ENCODE data around the gene GCNT3.

GCNT3 gene

GRCh38 chr15:59571606-59572005 is 40.0 kb upstream of the GCNT3 start:
- H3K4me3 ChIP-seq (ENCODE audit: control insufficient read depth, low read depth, low read length) = no peak overlapping the region
- DNase-seq (ENCODE audit: low read depth) = no peak
- TF ChIP-seq CTCF (conservative IDR thresholded peaks at IDR 0.05; ENCODE audit: control insufficient read depth, insufficient read depth, low read depth, low read length) = no peak

- no peak overlapping the region for H3K4me3 ChIP-seq (ENCODE audit: control insufficient read depth, low read depth, low read length)
- no peak for DNase-seq (ENCODE audit: low read depth)
- TF ChIP-seq CTCF (conservative IDR thresholded peaks at IDR 0.05; ENCODE audit: control insufficient read depth, insufficient read depth, low read depth, low read length) = no peak
Observed at GRCh38 chr15:59583088-59583487, 28.5 kb upstream of the GCNT3 start.

DNA sequence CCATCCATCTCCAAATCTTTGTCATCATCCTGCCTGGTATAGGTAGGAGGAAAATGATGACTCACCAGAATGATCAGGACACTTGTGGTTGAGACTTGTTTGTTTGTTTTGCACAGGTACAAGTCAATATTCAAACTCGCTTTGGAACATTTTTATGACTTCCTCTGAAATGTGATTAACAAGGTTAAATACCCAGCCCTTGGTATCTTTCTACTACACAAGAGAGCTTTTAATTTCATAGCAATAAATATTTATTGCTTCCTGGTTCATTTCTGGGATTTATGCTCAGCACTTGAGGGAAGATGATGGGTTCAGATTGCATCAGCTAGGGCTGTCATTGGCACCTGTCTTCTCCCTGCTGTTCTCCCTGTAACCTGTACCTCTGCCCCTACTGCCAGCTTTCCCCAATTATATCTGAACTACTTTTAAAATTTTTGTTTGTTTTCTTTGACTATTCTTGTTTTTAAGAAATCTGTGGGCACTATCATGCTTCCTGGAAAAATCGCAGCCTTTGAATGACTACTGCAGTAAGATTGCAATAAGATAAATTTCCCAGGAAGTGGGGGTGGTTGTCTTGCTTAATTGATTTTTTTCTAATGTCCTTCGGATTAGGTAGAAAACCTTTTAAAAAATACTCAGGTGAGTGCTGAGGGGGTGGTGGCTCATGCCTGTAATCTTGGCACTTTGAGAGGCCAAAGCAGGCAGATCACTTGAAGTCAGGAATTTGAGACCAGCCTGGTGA is 24.3 kb upstream of the GCNT3 start:
- no peak for TF ChIP-seq CTCF (conservative IDR thresholded peaks at IDR 0.05; ENCODE audit: control insufficient read depth, insufficient read depth, low read depth, low read length)
- H3K4me3 ChIP-seq (ENCODE audit: control insufficient read depth, low read depth, low read length) = no peak overlapping the region
- no peak for DNase-seq (ENCODE audit: low read depth)

DNA sequence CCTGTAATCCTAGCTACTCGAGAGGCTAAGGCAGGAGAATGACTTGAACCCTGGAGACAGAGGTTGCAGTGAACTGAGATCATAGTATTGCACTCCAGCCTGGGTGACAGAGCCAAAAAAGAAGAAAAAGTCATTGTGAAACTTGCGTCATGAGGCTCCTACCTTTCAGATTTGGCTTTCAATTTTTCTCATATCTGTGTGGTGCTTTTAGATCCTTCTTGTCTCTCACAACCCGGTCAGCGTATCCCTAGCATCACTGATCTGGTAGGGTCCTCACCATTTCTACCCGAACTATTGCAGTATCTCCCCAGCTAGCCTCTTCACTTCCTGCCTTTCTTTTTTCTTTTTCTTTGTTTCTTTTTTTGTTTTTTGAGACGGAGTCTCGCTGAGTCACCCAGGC is 21.6 kb upstream of the GCNT3 start:
- no peak for DNase-seq (ENCODE audit: low read depth)
- H3K4me3 ChIP-seq (ENCODE audit: control insufficient read depth, low read depth, low read length) = no peak overlapping the region
- no peak for TF ChIP-seq CTCF (conservative IDR thresholded peaks at IDR 0.05; ENCODE audit: control insufficient read depth, insufficient read depth, low read depth, low read length)

- H3K4me3 ChIP-seq (ENCODE audit: control insufficient read depth, low read depth, low read length) = no peak overlapping the region
- no peak for TF ChIP-seq CTCF (conservative IDR thresholded peaks at IDR 0.05; ENCODE audit: control insufficient read depth, insufficient read depth, low read depth, low read length)
- no peak for DNase-seq (ENCODE audit: low read depth)
Observed at GRCh38 chr15:59591356-59591755, 20.2 kb upstream of the GCNT3 start.

GRCh38 chr15:59594493-59594942 is 17.1 kb upstream of the GCNT3 start:
- TF ChIP-seq CTCF (conservative IDR thresholded peaks at IDR 0.05; ENCODE audit: control insufficient read depth, insufficient read depth, low read depth, low read length) = no peak
- no peak overlapping the region for H3K4me3 ChIP-seq (ENCODE audit: control insufficient read depth, low read depth, low read length)
- DNase-seq (ENCODE audit: low read depth) = peak; percentile 72

Measured in fibroblast of mammary gland (primary cell).